SU-DHL-6 (cell line): ENCODE results near the gene CACNA2D1.

ENCODE experiments used
- EZH2phosphoT487 ChIP-seq: fragments of 200-600 bp; sonication (generic), shearing (Covaris generic); conservative IDR thresholded peaks from 2 replicates; pipeline ENCODE4 v1.6.1; 2018; ENCODE audit warnings: mild to moderate bottlenecking, antibody characterized with exemption, low read length, moderate library complexity, mixed read lengths
- TF ChIP-seq, protein P1 (sequence below): fragments of 200-600 bp; sonication (generic); IDR thresholded peaks from one replicate; pipeline ENCODE4 v1.5.1; 2017; ENCODE audit warnings: antibody characterized with exemption, mild to moderate bottlenecking, low read length, moderate library complexity; ENCODE audit not compliant: insufficient read depth, poor library complexity, severe bottlenecking

DNA sequence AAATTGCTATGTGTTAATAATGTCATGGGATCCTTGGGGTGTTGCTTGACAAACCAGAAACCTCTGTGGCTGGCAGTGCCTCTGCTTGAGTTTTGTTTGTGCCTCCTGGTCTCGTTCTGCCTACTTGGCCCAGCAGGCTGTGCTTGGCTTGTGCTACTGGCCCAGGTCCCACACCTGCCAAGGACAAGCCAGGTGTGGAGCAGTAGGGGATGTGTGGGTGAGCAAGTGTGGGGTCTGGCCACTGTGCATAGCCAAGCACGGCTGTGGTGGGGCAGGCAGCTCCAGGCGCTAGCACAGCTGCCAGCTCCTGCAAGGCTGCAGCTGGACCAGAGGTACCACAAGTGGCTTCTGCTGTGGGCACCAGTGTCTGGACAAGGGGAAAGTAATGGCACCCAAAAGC is 524.1 kb downstream of the CACNA2D1 start:
- TF ChIP-seq, protein P1, sequence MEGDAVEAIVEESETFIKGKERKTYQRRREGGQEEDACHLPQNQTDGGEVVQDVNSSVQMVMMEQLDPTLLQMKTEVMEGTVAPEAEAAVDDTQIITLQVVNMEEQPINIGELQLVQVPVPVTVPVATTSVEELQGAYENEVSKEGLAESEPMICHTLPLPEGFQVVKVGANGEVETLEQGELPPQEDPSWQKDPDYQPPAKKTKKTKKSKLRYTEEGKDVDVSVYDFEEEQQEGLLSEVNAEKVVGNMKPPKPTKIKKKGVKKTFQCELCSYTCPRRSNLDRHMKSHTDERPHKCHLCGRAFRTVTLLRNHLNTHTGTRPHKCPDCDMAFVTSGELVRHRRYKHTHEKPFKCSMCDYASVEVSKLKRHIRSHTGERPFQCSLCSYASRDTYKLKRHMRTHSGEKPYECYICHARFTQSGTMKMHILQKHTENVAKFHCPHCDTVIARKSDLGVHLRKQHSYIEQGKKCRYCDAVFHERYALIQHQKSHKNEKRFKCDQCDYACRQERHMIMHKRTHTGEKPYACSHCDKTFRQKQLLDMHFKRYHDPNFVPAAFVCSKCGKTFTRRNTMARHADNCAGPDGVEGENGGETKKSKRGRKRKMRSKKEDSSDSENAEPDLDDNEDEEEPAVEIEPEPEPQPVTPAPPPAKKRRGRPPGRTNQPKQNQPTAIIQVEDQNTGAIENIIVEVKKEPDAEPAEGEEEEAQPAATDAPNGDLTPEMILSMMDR: no peak
- no peak for TF ChIP-seq EZH2phosphoT487
